DMS79 treated with DMSO at 0.1 percent for 48 hours (cell line): ENCODE data around the gene ITGB7.

Experiments
- DNase-seq: peaks from one replicate; lab custom pipeline; 2025; lab: John Stamatoyannopoulos, UW

ITGB7 gene

DNA sequence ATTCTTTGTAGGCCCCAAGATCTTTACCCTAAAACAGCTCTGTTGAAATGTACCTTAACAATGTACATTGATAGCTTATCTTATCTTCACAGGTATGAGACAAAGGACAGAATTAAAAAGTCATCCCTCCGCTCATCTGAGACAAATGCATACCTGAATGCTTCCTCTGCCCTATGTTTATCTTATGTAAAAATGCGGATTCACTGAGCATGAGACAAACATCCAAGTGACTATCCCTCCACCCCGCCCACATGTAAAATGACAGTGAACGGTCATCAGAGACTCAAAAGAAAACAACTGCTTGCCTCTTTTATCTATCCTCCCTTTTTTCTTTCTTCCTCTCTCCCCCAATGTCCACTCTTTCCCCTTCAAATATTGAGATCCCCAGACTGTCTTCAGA is 63.7 kb downstream of the ITGB7 start:
- no peak for DNase-seq
